GM18520 (cell line): Measurements from ENCODE around the gene ATCAY.

Experiments
- ATAC-seq: cut with Tn5 transposase; IDR thresholded peaks from one replicate; pipeline ENCODE4 v1.9.1; 2021; ENCODE audit not compliant: unreplicated experiment

The ATCAY gene, protein sequence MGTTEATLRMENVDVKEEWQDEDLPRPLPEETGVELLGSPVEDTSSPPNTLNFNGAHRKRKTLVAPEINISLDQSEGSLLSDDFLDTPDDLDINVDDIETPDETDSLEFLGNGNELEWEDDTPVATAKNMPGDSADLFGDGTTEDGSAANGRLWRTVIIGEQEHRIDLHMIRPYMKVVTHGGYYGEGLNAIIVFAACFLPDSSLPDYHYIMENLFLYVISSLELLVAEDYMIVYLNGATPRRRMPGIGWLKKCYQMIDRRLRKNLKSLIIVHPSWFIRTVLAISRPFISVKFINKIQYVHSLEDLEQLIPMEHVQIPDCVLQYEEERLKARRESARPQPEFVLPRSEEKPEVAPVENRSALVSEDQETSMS

DNA sequence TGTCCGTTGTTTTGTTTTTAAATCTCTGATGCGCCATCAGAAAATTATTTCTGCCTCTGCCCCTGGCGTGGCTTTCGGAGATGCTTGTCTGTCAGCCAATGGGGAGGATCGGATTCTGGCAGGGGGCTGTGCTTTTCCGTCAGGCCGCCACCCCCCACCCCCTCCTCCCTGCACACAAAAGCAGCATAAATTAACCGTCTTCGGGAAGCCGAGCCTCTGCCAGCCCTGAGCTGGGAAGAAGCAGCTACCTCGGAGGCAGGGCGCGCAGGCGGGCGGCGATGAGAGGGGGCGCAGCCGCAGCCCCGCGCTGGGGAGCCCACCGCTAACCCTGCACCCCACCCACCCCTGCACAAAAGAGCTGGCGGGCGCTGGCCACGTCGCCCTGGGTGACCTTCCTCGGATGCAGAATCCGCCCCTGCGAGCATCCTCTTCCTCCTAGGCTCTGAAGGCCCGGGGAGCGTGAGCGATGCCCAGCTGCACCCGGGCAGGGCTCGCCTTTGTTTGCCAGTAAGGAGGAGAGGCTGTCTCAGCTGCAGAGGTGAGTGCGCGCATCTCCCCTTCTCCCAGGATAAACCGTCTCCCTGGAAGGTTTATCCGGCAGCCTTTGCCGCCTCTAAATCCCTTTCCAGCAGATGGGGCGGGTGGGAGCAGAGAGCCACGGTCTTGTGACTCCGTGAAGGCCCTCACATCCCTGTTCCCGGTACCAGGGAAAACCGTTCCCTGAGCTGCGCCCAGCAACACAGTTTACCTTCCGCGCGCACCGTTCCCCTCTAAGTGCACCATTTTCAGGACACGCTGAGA is at the start of gene ATCAY:
TSS of gene ATCAY (plus strand) at position 215 of the 801 bp plus-strand sequence. CDS start 5,083 bp downstream, outside the sequence.
- no peak for ATAC-seq

DNA sequence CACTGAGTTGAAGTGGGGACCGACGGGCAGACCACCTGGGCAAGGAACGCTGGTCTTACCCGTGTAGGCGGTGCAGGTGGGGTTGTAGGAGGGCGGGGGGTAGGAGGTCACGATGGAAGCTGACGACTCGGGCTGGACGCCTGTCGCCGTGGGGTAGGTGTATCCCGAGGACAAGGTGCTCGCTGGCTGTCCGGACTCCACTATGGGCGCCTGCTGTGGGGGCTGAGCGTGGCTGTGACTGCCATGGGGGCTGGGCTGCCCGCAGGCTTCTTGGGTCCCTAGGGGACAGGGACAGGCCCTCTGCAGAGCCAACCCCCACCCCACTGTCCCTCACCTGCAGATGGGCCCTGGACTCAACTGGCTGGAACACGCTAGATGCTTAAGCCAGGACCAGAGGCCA is 48.9 kb upstream of the ATCAY start:
- ATAC-seq = no peak

DNA sequence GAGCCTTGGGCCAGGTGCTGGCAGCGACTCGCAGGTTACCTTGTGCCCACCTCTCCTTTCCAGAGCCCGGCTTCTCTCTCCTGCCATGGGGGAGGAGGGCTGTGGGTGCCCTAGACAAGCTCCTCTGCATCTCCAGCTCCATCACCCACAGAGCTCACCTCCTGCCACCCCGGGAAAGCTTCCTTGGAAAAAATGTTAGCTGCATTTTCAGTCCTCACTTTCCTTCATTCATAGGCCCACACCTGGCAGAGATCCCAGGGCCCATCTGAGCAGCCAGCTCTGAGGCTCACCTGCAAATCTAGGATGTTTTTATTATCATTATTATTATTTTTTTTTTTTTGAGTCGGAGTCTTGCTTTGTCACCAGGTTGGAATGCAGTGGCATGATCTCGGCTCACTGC is 48.5 kb upstream of the ATCAY start:
- ATAC-seq = no peak

DNA sequence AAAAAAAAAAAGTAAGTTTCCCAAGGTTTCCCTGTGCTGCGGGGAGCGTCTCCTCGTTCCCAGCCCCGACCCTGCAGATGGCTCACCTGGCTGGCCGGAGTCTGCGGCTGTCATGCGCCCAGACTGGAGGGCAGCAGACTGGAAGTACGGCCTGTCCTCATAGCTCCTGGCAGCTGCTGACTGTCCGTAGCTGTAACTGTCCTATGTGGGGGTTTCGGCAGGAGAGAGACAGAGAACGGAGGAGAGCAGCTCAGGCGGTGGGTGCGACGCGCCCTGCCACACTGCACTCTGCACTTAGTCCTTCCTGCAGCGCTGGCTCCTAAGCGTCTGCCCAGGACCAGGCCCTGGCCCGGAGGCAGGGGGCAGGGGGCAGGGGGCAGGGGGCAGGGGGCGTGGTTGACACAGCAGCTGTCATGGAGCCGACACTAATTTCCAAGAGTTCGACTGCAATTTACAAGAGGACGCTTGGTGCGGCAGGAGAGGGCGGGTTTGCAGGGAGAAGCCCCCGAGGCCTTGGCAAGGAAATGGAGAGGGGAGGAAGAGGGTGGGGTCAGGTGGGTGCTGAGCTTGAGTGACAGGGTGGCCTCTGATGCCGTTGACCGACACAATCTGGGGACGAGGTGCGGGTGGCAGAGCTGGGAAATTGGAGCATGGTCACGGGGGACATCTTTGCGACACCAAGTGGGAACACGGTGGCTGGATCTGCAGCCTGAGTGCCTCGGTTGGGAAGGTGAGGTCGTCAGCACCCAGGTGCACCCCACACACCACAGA is 46.7 kb upstream of the ATCAY start:
- ATAC-seq = no peak

DNA sequence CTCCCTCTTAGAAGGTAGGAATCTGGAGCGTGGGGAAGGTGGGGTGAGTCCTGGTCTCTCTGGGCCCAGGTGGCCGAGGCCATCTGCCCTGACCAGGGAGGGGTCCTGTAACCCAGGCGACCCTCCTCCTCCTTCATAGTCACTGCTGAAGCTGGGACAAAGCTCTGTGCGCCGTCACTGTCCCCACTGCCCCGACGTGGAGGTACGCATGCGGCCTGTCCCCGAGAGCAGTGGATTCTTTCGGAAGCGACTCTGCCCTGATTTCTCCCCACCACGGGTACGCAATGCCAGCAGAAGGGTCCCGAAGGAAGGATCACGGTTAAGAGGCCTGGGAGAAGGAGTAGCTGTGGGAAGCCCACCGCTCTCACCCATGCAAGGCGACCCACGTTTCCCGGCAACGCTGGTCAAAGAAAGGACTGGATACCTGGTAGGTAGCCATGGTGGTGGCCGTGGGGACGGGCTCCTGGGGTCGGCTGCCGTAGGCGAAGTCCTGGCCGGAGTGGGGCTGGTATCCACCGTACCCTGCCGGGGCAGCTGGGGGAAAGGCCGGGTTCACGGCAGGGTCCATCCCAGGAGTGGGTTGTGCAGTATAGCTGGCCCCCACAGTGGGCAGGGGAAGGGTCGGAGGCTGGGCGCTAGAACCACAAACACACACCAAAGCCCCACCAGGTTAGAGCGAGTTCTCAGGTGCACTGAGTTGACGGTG is 46.0 kb upstream of the ATCAY start:
- ATAC-seq = no peak

DNA sequence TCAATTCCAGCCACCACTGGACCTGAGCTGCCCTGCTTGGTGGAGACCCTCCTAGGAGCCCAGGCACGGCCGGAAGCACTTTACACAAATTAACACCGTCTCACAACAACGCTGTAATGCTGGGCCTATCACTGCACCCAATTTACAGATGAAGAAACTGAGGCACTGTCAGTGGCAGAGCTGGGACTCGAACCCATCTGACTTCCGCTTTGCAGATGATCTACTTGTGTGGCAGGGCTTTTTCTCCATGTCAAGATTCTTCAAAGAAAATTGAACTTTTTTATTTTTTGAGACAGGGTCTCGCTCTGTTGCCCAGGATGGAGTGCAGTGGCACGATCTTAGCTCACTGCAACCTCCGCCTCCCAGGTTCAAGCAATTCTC is 45.4 kb upstream of the ATCAY start:
- ATAC-seq = no peak

DNA sequence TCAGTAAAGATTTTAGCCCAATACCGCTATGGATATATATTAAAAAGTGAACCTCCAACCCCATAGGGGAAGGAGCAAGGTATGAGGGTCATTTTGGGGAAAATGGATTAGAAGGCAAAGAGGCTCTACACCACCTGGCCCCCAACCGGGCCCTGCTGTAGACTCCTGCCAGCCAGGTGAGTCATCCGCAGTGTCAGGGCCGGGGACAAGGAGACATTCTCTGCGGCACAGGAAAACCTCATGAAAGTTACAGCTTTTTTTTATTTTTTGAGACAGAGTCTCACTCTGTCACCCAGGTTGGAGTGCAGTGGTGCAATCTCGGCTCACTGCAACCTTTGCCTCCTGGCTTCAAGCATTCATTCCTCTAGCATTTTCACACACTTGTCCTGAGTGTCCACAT is 43.6 kb upstream of the ATCAY start:
- ATAC-seq = no peak

DNA sequence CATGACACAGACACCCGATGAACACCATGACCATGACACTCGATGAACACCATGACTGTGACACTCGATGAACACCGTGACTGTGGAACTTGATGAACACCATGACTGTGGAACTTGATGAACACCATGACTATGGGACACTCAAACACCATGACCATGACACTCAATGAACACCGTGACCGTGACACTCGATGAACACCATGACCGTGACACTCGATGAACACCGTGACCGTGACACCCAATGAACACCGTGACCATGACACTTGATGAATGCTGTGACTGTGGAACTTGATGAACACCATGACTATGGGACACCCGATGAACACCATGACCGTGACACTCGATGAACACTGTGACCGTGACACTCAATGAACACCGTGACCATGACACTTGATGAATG is 43.2 kb upstream of the ATCAY start:
- no peak for ATAC-seq

DNA sequence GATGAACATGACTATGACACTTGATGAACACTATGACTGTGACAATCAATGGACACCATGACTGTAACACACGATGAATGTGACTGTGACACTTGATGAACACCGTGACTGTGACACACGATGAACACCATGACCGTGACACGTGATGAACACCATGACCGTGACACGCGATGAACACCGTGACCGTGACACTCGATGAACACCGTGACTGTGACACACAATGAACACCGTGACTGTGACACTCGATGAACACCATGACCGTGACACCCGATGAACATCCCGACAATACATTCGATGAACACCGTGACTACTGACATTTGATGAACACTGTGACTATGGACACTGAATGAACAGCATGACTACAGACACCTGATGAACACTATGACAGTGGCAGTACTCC is 42.6 kb upstream of the ATCAY start:
- no peak for ATAC-seq

DNA sequence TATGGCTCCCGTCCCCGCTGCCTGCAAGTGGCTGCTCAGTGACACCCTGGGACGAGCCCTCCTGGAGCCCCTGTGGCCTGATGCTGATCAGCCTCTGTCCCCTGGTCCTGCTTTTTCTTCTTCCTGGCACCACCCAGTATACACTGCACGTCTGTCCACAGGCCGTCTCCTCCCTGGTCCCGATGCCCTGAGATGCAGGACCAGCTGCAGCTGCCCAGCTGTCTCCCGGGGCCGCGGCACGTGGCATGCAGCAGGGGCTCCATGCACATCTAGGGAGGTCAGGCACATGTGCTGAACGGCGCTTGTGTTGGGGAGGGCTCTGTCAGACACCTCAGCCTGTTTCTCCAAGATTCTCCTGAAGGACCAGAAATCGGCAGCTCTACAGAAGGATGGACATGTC is 41.8 kb upstream of the ATCAY start:
- no peak for ATAC-seq

DNA sequence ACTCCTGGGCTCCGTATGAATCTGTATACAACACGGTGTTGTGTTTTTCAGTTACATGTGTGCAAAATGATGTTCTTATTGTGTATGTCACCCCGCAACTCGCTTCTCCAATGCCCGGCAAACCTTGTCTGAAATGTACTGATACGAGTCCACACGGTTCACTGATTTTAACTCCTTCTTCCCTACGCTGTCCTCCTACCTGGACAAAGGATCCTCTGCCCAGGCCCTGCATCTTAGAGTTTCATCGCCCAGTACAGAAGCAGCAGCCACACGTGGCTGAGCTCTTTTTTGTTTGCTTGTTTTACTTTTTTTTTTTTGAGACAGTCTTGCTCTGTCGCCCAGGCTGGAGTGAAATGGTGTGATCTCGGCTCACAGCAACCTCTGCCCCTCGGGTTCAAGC is 40.5 kb upstream of the ATCAY start:
- ATAC-seq = no peak

DNA sequence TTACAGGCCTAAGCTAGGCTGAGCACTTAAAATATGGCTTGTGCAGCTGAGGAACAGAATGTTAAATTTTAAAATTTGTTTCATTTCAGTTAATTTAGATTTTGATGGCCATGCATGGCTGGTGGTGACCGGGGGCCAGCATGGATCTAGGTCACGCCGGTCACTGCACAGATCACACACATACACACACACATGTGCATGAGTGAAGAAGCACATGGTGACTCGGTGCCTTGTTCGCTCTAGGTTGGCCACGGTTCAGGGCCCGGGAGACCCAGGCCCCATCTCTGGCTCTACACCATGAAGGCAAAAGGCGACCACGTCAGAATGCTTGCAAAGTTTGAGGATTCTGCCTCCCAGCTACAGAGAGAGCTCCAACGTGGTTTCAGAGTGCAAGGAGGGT is 39.7 kb upstream of the ATCAY start:
- no peak for ATAC-seq

DNA sequence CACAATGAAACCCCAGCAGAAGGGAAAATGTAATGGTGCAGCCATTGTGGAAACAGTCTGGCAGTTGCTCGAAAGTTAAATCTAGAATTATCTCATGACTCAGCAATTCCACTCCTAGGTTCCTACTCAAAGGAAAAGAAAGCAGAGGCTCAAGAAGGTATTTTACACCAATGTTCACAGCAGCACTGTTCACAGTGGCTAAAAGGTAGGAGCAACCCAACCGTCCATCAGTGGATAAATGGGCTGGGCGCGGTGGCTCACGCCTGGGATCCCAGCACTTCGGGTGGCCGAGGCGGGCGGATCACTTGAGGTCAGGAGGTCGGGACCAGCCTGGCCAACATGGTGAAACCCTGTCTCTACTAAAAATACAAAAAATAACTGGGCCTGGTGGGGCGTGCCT is 37.5 kb upstream of the ATCAY start:
- ATAC-seq = no peak

DNA sequence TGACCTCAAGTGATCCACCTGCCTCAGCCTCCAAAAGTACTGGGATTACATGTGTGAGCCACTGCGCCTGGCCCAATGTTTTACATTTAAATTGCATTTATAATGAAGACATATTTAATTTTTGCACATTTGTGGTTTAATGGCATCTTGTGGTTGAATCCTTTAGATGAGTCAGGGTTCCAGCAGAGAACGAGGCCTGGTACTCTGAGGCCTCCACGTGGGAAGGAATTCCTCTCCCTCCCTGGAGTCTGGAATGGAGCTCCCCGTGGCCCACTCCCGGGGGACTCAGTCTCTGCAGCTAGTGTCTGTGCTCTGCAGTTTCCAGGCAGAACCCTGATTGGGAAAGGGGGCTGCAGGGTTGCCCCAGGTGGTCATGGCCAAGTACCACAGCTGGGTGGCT is 35.9 kb upstream of the ATCAY start:
- no peak for ATAC-seq

DNA sequence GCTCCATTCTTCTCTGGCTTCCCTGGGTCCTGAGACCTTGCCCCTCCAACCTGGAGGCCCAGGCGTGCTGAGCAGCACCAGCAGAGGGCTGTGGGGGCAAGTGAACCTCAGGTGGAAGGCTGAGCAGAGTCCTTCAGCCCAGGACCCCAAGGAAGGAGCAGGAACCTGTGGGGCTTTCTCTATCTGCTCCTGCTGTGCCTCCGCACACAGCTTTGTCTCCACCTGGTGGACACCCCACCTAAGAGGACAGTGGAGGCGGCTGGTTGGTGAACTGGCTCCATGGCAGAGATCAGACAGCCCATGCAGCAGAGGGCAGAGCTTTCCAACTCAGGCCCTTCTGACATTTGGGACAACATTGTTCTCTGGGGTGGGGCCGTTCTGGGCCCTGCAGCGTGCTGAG is 31.4 kb upstream of the ATCAY start:
- ATAC-seq = no peak

DNA sequence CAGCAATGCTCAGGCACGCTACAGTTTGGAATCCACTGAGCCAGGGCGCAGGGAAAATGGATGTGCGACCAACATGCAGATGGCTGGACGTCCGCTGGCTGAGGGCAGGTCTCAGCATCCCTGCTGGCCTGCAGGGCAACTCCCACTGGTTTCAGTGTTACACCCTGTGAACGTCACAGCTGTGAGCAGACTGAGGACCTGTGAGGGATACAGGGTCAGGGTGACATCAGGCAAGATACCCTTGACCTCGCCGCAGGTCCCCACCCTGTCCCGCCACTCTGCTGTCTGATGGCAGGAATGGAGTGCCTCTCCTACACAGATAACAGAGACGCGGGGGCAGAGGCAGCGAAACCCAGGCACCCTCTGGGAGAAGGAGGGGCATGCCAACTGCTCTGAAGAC is 30.7 kb upstream of the ATCAY start:
- ATAC-seq = no peak

DNA sequence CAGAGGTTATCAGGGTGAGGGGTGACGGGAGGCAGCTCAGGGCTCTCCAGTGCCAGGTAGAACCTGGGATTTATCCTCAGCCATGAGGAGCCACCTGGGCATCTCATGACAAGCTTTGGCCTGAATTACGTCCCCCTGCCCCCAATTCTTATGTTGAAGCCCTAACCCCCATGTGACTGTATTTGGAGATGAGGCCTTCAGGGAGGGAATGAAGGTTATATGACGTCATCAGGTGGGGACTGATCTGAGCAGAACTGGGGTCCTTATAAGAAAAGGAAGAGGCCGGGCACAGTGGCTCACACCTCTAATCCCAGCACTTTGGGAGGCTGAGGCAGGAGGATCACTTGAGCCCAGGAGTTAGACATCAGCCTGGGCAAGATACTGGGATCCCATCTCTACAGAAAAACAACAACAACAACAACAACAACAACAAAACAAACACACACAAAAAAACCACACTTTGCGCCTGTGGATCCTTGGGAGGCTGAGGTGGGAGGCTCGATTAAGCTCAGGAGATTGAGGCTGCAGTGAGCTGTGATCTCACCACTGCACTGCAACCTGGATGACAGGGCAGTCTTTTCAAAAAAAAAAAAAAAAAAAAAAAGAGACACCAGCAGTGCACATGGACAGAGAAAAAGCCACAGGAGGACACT is 30.0 kb upstream of the ATCAY start:
- ATAC-seq = no peak

DNA sequence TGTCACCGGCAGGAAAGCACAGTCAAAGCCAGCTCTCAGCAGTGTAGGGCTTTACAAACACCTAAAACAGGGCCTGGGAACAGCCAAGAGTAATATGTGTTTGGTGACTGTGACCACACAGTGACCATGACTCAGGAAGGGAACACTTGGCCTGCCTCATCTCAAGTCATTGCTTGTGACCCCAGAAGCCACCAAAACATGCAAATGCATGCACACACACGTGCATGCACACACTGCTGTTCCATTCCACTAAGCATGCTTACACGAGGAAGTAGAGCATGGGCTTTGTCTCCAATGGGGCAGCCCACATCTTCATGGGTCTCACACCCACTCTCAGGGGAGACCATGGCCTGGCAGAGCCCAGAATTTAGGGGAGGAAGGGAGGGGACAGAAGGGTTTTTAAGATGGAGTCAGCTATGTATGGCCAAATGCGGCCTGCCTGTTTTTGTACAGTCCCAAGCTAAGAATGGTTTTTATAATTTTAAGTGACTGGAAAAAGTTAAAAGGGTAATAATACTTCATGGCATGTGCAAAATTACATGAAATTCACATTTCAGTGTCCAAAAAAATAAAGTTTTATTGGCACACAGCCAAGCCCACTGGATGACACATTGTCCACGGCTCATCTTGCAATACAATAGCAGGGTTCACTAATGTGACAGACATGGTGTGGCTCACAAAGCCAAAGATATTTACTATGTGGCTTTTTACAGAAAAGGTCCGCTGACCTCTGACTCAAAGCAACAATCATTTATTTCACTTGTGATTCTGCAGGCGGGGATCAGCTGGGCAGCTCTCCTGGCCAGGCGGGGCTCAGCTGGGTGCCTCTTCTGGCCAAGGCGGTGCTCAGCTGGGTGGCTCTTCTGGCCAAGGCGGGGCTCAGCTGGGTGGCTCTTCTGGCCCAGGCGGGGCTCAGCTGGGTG is 29.0 kb upstream of the ATCAY start:
- no peak for ATAC-seq

DNA sequence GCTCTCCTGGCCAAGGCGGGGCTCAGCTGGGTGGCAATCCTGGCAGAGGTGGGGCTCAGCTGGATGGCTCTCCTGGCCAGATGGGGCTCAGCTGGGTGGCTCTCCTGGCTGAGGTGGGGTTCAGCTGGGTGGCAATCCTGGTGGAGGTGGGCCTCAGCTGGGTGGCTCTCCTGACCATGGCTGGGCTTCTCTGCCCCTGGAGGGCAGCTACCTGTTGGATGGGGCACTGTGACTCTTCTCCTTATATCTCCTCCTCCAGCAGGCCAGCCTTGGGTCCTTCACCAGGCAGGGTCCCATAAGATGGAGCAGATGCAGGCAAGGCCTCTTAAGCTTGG is 28.3 kb upstream of the ATCAY start:
- no peak for ATAC-seq
